ENCODE measurements around the gene SLC7A6OS. TPM values are rescaled to one million over a fixed set of nuclear protein-coding genes. Genes with fewer than 3 reads are reported as not detected.

The SLC7A6OS gene
- polyA plus RNA-seq, 3 donors: 9.3 to 10.5 (median 9.7) TPM

- peaks cover 55% of the 10 kb centered on the region for H4K20me1 ChIP-seq (ENCODE audit: insufficient read depth, low read length)
- no peak overlapping the region for H3K27ac Mint-ChIP-seq
- H3K9me3 ChIP-seq (replicated peaks in 1 of 2; ENCODE audit: control insufficient read depth in 1 of 2, insufficient read depth in 1 of 2, low read length in 2 of 2): no peaks in the 10 kb centered on the region
- H3K36me3 ChIP-seq (replicated peaks in 1 of 2; ENCODE audit: control insufficient read depth in 1 of 2, insufficient read depth in 2 of 2, low read length in 2 of 2): peaks cover 12 to 63% of the 10 kb centered on the region in 2 donors
- WGBS (ENCODE audit: insufficient coverage): 100% methylated on average over 3 of the region's 8 CpGs
- no peaks in the 10 kb centered on the region for H3K27me3 ChIP-seq (ENCODE audit: control insufficient read depth in 2 of 2, insufficient read depth in 2 of 2, low read length in 2 of 2)
- H3K4me1 Mint-ChIP-seq: peaks cover 6% of the 10 kb centered on the region
- no peak overlapping the region for H2AFZ ChIP-seq (ENCODE audit: insufficient read depth, low read depth, low read length, poor library complexity, severe bottlenecking)
- no peak overlapping the region for H3K4me2 ChIP-seq (replicated peaks; ENCODE audit: extremely low read depth, low read length, poor library complexity, severe bottlenecking)
- H3K79me2 ChIP-seq (ENCODE audit: insufficient read depth, low read length): peaks cover 45% of the 10 kb centered on the region
- intact Hi-C loops (cut with micrococcal nuclease): no loop called here
- peaks cover 0 to 1% (median 0%) of the 10 kb centered on the region in 3 donors for H3K27me3 Mint-ChIP-seq (ENCODE audit: low read depth in 3 of 3)
- H3K4me1 ChIP-seq (ENCODE audit: control insufficient read depth in 1 of 2, insufficient read depth in 2 of 2, low read length in 2 of 2): no peaks in the 10 kb centered on the region
- no peak overlapping the region for H3K9ac ChIP-seq (ENCODE audit: insufficient read depth, low read length, poor library complexity, severe bottlenecking)
- no peak overlapping the region for H3K27ac ChIP-seq (ENCODE audit: low read depth in 1 of 2, low read length in 2 of 2)
- DNase-seq: no peak
- no peak for TF ChIP-seq CTCF (IDR thresholded peaks at IDR 0.05)
- no peak overlapping the region for H3K4me3 ChIP-seq (replicated peaks in 1 of 3; ENCODE audit: low read depth in 2 of 3, low read length in 3 of 3)
- H3K9me3 Mint-ChIP-seq: no peaks in the 10 kb centered on the region
- H3K36me3 Mint-ChIP-seq: peaks cover 44 to 71% of the 10 kb centered on the region in 2 donors
- H3K4me3 Mint-ChIP-seq: no peak overlapping the region
These were observed 36.9 kb downstream of the SLC7A6OS start for GRCh38 chr16:68273896-68274295.

GRCh38 chr16:68273459-68273858 lies 37.3 kb downstream of the SLC7A6OS start:
- H2AFZ ChIP-seq (ENCODE audit: insufficient read depth, low read depth, low read length, poor library complexity, severe bottlenecking): no peak overlapping the region
- WGBS (ENCODE audit: insufficient coverage): 93% methylated on average over 2 of the region's 5 CpGs
- TF ChIP-seq CTCF (IDR thresholded peaks at IDR 0.05): no peak
- no peaks in the 10 kb centered on the region for H3K9me3 ChIP-seq (replicated peaks in 1 of 2; ENCODE audit: control insufficient read depth in 1 of 2, insufficient read depth in 1 of 2, low read length in 2 of 2)
- peaks cover 57% of the 10 kb centered on the region for H4K20me1 ChIP-seq (ENCODE audit: insufficient read depth, low read length)
- H3K4me2 ChIP-seq (replicated peaks; ENCODE audit: extremely low read depth, low read length, poor library complexity, severe bottlenecking): no peak overlapping the region
- no peak for DNase-seq
- H3K79me2 ChIP-seq (ENCODE audit: insufficient read depth, low read length): peaks cover 50% of the 10 kb centered on the region
- no peak overlapping the region for H3K4me3 ChIP-seq (replicated peaks in 1 of 3; ENCODE audit: low read depth in 2 of 3, low read length in 3 of 3)
- intact Hi-C loops (cut with micrococcal nuclease): no loop called here
- H3K4me1 ChIP-seq (ENCODE audit: control insufficient read depth in 1 of 2, insufficient read depth in 2 of 2, low read length in 2 of 2): no peaks in the 10 kb centered on the region
- H3K27ac Mint-ChIP-seq: no peak overlapping the region
- H3K36me3 Mint-ChIP-seq: peaks cover 44 to 72% of the 10 kb centered on the region in 2 donors
- no peaks in the 10 kb centered on the region for H3K9me3 Mint-ChIP-seq
- H3K27me3 ChIP-seq (ENCODE audit: control insufficient read depth in 2 of 2, insufficient read depth in 2 of 2, low read length in 2 of 2): no peaks in the 10 kb centered on the region
- peaks cover 0 to 1% (median 0%) of the 10 kb centered on the region in 3 donors for H3K27me3 Mint-ChIP-seq (ENCODE audit: low read depth in 3 of 3)
- H3K27ac ChIP-seq (ENCODE audit: low read depth in 1 of 2, low read length in 2 of 2): no peak overlapping the region
- no peak overlapping the region for H3K4me3 Mint-ChIP-seq
- H3K36me3 ChIP-seq (replicated peaks in 1 of 2; ENCODE audit: control insufficient read depth in 1 of 2, insufficient read depth in 2 of 2, low read length in 2 of 2): peaks cover 12 to 63% of the 10 kb centered on the region in 2 donors
- H3K4me1 Mint-ChIP-seq: peaks cover 6% of the 10 kb centered on the region
- no peak overlapping the region for H3K9ac ChIP-seq (ENCODE audit: insufficient read depth, low read length, poor library complexity, severe bottlenecking)
